Fibroblast of lung (primary cell): ENCODE measurements around the gene ZFHX2.

ENCODE experiments used
- EZH2 ChIP-seq: IDR thresholded peaks from 2 replicates; pipeline ENCODE4 v1.5.1; 2012; ENCODE audit warnings: low read length, control low read depth, mild to moderate bottlenecking; ENCODE audit errors: missing control alignments
- TF ChIP-seq, protein P1 (sequence below), 2 donors: IDR thresholded peaks in 1 of 2; conservative IDR thresholded peaks in 1 of 2; 1 replicate in 1 of 2; 2 replicates in 1 of 2; pipeline ENCODE4 v1.5.1; 2011 to 2012; ENCODE audit warnings: low read length in 2 of 2, control low read depth in 1 of 2, inconsistent platforms in 1 of 2, low read depth in 1 of 2, mild to moderate bottlenecking in 1 of 2

DNA sequence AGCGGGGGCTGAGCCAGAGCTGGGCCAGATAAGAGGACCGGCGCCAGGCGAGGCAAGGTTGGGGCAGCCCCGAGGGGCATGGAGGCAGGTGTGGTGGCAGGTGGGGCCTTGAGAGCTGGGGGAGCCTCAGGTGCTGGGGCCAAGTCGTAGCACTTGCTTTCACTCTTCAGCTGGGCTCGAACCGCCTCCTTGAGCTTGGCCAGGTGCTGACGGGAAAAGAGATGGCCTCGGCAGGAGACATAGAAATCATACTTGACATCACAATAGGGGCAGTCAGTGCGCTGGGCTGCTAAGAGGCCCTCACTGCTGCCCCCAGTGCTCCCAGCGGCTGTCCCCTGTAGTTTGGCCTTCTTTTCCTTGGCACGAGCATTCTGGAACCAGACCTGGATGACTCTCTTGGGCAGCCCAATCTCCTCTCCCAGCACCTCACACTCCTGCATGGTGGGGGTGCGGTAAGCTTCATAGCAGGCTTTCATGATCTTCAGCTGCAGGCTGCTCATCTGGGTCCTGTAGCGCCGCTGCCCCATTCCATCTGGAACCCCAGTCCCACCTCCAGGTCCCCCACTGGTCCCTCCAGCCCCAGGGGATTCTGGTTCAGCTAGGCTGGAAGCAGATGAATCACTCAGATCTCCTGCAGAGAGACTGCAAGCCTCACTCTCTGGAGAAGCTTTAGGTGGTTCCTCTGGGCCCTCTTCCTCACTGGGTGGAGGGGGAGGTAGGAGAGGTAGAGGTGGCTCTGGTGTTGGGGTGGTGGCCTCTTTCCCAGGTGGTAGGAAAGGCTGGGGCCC, 28.1 kb downstream of the ZFHX2 start:
- TF ChIP-seq, protein P1, sequence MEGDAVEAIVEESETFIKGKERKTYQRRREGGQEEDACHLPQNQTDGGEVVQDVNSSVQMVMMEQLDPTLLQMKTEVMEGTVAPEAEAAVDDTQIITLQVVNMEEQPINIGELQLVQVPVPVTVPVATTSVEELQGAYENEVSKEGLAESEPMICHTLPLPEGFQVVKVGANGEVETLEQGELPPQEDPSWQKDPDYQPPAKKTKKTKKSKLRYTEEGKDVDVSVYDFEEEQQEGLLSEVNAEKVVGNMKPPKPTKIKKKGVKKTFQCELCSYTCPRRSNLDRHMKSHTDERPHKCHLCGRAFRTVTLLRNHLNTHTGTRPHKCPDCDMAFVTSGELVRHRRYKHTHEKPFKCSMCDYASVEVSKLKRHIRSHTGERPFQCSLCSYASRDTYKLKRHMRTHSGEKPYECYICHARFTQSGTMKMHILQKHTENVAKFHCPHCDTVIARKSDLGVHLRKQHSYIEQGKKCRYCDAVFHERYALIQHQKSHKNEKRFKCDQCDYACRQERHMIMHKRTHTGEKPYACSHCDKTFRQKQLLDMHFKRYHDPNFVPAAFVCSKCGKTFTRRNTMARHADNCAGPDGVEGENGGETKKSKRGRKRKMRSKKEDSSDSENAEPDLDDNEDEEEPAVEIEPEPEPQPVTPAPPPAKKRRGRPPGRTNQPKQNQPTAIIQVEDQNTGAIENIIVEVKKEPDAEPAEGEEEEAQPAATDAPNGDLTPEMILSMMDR (conservative IDR thresholded peaks at IDR 0.05 in 1 of 2, IDR thresholded peaks at IDR 0.05 in 1 of 2; ENCODE audit: low read depth in 1 of 2, low read length in 2 of 2): no peak
- TF ChIP-seq EZH2: no peak
